ENCODE measurements around the gene CNP.
"Not testable (repeated sequence)": the region's sequence is repeated elsewhere in the genome, so short reads cannot be mapped to it uniquely, and the experiment has no call there.

CNP gene

DNA sequence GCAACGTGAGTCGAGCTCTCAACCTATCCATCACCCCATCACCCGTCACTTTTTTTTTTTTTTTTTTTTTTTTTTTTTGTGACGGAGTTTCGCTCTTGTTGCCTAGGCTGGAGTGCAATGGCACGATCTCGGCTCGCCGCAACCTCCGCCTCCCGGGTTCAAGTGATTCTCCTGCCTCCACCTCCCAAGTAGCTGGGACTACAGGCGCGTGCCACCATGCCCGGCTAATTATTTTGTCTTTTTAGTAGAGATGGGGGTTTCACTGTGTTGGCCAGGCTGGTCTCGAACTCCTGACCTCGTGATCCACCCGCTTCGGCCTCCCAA, 35.8 kb upstream of the CNP start:
- Histone ChIP-seq H3K4me3 (ENCODE audit: low read length) (peak overlapping the region; percentile 99), H3K9ac (ENCODE audit: low read length) (peak overlapping the region; percentile 88)
- H3K9me3 ChIP-seq (ENCODE audit: control insufficient read depth, low read length); H3K36me3 ChIP-seq (ENCODE audit: control insufficient read depth, insufficient read depth, low read length); H3K4me1 ChIP-seq (ENCODE audit: control insufficient read depth, insufficient read depth, low read length); H3K27me3 ChIP-seq (ENCODE audit: control insufficient read depth, insufficient read depth, low read length): not testable (repeated sequence)

DNA sequence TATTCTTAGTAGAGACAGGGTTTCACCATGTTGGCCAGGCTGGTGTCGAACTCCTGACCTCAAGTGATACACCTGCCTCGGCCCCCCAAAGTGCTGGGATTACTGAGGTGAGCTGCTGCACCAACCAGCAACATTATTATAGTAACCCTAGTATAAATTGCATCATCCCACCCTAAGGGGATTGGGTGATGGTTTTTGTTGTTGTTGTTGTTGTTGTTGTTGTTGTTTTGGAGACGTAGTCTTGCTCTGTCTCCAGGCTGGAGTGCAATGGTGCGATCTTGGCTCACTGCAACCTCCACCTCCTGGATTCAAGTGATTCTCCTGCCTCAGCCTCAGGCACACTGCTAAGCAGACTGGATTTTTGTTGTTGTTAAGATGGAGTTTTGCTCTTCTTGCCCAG, 34.9 kb upstream of the CNP start:
- H3K4me1 ChIP-seq (ENCODE audit: control insufficient read depth, insufficient read depth, low read length); H3K4me3 ChIP-seq (ENCODE audit: low read length); H3K36me3 ChIP-seq (ENCODE audit: control insufficient read depth, insufficient read depth, low read length); H3K27me3 ChIP-seq (ENCODE audit: control insufficient read depth, insufficient read depth, low read length); H3K9ac ChIP-seq (ENCODE audit: low read length); H3K9me3 ChIP-seq (ENCODE audit: control insufficient read depth, low read length): not testable (repeated sequence)

DNA sequence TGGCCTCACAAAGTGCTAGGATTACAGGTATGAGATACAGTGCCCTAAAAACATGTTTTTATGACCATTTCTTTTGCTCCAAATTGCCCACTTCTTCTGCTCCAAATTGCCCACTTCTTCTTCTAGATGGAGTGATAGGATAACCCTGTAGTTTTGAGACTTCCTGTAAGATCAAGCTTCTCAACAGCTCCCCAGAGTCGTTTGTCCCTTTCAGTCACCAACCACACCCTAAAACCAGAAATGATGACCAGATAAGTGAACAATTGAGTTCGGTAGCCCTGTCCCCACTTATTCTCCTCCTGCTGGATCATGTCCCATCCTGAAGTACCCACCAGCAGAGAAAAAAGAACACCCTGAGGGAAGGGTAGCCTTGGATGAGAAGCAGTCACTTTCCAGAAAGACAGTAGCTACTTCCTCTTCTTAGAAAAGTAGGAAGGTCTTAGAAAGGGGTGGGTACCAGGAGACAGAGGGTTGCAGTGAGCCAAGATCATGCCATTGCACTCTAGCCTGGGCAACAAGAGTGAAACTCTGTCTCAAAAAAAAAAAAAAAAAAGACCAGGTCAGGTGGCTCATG, 33.7 kb upstream of the CNP start:
- Histone ChIP-seq H3K36me3 (ENCODE audit: control insufficient read depth, insufficient read depth, low read length) (no peaks in the 10 kb centered on the region), H3K4me3 (ENCODE audit: low read length) (no peak overlapping the region), H3K9me3 (ENCODE audit: control insufficient read depth, low read length) (no peaks in the 10 kb centered on the region), H3K4me1 (ENCODE audit: control insufficient read depth, insufficient read depth, low read length) (no peaks in the 10 kb centered on the region), H3K27me3 (ENCODE audit: control insufficient read depth, insufficient read depth, low read length) (no peaks in the 10 kb centered on the region), H3K9ac (ENCODE audit: low read length) (no peak overlapping the region)

DNA sequence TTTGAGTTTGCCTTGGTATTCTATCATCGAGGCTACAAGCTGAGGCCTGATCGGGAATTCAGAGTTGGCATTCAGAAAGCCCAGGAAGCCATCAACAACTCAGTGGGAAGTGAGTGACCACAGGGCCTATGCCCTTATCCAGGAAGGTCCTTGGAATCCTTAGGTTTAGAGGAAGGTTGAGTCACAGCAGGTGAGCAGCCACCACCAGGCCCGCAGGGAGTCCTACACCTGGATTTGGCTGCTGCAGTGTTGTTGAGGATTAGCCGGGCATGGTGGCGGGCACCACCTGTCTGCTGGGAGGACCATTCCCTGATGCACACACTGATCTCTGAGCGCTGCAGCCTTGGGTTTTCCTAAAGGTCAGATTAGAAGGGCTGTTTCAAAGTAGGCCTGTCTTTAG, 31.0 kb upstream of the CNP start:
- no peaks in the 10 kb centered on the region for H3K27me3 ChIP-seq (ENCODE audit: control insufficient read depth, insufficient read depth, low read length)
- no peaks in the 10 kb centered on the region for H3K36me3 ChIP-seq (ENCODE audit: control insufficient read depth, insufficient read depth, low read length)
- no peak overlapping the region for H3K4me3 ChIP-seq (ENCODE audit: low read length)
- no peaks in the 10 kb centered on the region for H3K9me3 ChIP-seq (ENCODE audit: control insufficient read depth, low read length)
- H3K4me1 ChIP-seq (ENCODE audit: control insufficient read depth, insufficient read depth, low read length), result no peaks in the 10 kb centered on the region
- H3K9ac ChIP-seq (ENCODE audit: low read length), result no peak overlapping the region

DNA sequence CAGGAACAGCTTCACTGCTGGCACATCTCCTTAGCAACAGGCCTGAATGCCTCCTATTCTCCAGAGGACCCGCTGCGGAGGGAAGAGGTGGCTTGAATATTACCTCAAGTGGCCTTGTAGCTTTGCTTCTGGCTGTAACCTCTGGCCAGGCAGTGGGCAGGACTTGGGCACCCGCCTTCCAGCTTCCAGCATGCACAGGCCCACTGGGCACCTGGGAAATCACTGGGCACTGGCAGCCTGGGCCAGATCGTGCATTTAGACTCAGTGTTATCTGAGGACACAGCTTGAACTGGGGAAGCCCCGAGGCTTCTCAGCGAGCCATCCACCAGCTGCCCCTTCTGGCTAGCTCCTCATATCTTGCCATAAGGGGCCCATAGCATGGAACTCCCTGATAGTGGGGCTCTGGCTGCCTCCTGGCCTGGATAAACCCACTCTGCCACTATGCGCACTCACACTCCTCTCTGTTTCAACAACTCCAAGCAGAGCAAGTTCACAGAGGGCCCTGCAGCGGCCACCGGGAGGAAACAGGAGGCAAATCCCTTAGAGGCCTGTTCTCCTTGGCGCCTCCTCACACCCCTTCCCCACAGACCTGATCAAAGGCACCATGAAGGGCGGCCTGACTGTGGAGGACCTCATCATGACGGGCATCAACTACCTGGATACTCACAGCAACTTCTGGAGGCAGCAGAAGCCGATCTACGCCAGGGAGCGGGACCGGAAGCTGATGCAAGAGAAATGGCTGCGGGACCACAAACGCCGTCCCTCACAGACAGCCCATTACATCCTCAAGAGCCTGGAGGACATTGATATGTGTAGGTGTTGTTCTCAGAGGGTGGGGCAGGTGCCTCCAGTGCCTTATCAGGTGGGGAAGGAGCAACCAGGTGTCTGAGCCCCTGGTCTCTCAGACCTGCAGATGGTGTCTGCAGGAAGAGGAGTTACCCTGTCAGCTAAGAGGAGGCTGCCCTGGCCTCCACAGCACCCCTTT, 28.3 kb upstream of the CNP start:
- no peaks in the 10 kb centered on the region for H3K4me1 ChIP-seq (ENCODE audit: control insufficient read depth, insufficient read depth, low read length)
- no peak overlapping the region for H3K4me3 ChIP-seq (ENCODE audit: low read length)
- no peaks in the 10 kb centered on the region for H3K27me3 ChIP-seq (ENCODE audit: control insufficient read depth, insufficient read depth, low read length)
- H3K9me3 ChIP-seq (ENCODE audit: control insufficient read depth, low read length), result no peaks in the 10 kb centered on the region
- H3K9ac ChIP-seq (ENCODE audit: low read length), result no peak overlapping the region
- no peaks in the 10 kb centered on the region for H3K36me3 ChIP-seq (ENCODE audit: control insufficient read depth, insufficient read depth, low read length)

DNA sequence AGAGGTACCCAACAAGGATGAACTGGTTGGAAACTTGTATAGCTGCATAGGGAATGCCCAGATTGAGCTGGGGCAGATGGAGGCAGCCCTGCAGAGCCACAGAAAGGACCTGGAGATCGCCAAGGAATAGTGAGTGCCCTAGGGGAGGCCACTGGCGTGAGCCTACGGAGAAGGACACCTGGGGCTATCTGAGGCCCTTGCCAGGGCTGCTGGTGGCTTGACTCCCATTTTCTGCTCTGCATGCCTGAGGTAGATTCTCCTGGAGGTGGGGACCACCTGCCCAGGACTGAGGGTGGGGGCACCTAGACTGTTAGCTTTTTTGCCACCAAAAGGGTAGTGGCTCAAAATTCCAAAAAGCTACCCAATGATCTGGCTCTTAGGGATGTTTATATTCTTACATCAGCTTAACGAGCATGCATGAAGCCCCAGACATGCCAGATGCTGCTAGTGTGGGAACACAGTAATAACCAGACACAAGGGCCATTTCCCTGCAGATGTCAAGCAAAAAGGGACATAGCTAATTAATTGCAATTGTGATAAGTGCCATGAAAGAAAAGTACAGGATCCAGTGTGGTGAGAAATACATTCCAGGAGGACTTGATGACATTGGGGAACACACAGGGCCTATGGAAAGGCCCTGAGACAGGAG, 27.4 kb upstream of the CNP start:
- Histone ChIP-seq H3K4me3 (ENCODE audit: low read length) (no peak overlapping the region), H3K9me3 (ENCODE audit: control insufficient read depth, low read length) (no peaks in the 10 kb centered on the region), H3K4me1 (ENCODE audit: control insufficient read depth, insufficient read depth, low read length) (no peaks in the 10 kb centered on the region), H3K36me3 (ENCODE audit: control insufficient read depth, insufficient read depth, low read length) (no peaks in the 10 kb centered on the region), H3K9ac (ENCODE audit: low read length) (no peak overlapping the region), H3K27me3 (ENCODE audit: control insufficient read depth, insufficient read depth, low read length) (no peaks in the 10 kb centered on the region)

DNA sequence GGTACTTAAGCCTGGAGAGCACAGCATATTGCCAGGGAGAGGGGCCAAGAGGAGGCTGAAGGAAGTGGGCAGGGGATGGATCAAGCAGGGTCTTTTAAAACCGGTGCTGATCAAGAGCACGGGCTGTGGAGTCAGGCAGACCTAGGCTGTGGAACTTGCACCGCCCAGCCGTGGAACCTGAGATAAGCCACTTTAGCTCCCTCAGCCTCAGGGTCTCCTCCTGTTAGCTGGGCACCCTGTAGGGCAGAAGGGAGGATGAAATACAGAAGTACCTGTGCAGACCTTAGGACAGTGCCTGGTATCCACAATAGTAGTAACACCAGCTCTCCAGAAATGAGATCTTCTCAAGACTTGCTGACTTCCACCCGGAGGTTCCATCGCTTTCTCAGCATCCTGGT, 26.9 kb upstream of the CNP start:
- no peak overlapping the region for H3K9ac ChIP-seq (ENCODE audit: low read length)
- H3K27me3 ChIP-seq (ENCODE audit: control insufficient read depth, insufficient read depth, low read length), result no peaks in the 10 kb centered on the region
- H3K36me3 ChIP-seq (ENCODE audit: control insufficient read depth, insufficient read depth, low read length), result no peaks in the 10 kb centered on the region
- H3K9me3 ChIP-seq (ENCODE audit: control insufficient read depth, low read length), result no peaks in the 10 kb centered on the region
- H3K4me3 ChIP-seq (ENCODE audit: low read length), result no peak overlapping the region
- no peaks in the 10 kb centered on the region for H3K4me1 ChIP-seq (ENCODE audit: control insufficient read depth, insufficient read depth, low read length)

DNA sequence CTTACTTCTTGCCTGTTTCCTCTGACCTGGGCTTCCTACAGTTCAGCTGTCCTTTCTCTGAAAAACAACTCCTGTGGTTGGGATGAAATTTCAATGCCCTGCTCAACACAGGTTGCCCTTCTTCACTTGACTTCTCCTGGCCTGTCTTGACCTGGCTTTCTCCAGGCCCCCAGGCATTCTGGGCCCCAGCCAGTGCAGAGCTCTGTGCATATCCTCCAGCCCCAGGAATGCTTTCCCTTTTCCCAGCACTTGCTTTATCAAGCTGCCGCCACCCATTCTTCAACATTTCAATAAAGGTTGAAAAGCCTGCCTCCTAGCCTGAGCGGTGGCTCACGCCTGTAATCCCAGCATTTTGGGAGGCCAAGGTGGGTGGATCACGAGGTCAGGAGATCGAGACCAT, 25.4 kb upstream of the CNP start:
- no peaks in the 10 kb centered on the region for H3K4me1 ChIP-seq (ENCODE audit: control insufficient read depth, insufficient read depth, low read length)
- no peaks in the 10 kb centered on the region for H3K9me3 ChIP-seq (ENCODE audit: control insufficient read depth, low read length)
- no peaks in the 10 kb centered on the region for H3K36me3 ChIP-seq (ENCODE audit: control insufficient read depth, insufficient read depth, low read length)
- no peak overlapping the region for H3K4me3 ChIP-seq (ENCODE audit: low read length)
- no peaks in the 10 kb centered on the region for H3K27me3 ChIP-seq (ENCODE audit: control insufficient read depth, insufficient read depth, low read length)
- H3K9ac ChIP-seq (ENCODE audit: low read length), result no peak overlapping the region

DNA sequence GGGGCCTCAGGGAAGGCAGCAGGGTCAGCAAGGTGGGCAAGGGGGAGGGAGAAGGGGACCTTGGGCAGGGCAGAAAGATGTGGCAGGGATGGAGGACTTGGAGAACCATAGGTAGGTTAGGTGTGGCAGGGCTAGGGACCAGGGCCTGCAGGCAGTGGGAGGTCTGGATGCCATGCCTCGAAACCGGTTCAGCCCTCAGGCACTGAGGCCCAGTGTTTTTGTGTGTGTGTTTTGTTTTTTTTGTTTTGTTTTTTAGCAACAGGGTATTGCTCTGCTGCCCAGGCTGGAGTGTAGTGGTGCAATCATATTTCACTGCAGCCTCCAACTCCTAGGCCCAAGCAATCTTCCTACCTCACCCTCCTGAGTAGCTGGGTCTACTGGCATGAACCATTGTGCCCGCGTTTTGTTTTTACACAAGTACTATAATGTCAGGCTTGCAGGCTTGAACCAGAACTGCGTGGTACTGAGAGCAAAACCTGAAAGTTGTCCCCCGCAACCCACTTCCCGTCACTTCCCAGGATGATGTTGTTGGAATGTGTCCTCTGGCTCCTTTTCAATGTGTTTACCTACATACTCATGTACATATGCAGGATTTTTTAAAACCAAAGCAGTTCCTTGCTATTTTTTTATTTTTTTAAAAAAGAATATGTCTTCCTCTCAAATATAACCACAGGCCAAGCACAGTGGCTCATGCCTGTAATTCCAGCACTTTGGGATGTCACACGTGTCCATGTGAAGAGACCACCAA, 23.8 kb upstream of the CNP start:
- Histone ChIP-seq H3K4me1 (ENCODE audit: control insufficient read depth, insufficient read depth, low read length) (no peaks in the 10 kb centered on the region), H3K27me3 (ENCODE audit: control insufficient read depth, insufficient read depth, low read length) (no peaks in the 10 kb centered on the region), H3K4me3 (ENCODE audit: low read length) (no peak overlapping the region), H3K9ac (ENCODE audit: low read length) (no peak overlapping the region), H3K36me3 (ENCODE audit: control insufficient read depth, insufficient read depth, low read length) (no peaks in the 10 kb centered on the region), H3K9me3 (ENCODE audit: control insufficient read depth, low read length) (no peaks in the 10 kb centered on the region)

DNA sequence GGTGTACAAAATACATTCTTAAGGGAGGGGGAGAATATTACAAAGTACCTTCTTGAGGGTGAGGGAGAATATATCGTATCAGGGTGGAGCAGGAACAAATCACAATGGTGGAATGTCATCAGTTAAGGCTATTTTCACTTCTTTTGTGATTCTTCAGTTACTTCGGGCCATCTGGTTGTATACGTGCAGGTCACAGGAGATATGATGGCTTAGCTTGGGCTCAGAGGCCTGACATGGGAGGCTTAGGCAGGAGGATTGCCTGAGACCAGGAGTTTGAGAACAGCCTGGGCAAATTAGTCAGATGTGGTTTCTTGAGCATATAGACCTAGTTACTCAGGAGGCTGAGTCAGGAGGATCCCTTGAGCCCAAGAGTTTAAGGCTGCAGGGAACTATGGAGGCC, 23.1 kb upstream of the CNP start:
- Histone ChIP-seq H3K4me3 (ENCODE audit: low read length) (no peak overlapping the region), H3K9ac (ENCODE audit: low read length) (no peak overlapping the region), H3K36me3 (ENCODE audit: control insufficient read depth, insufficient read depth, low read length) (no peaks in the 10 kb centered on the region), H3K27me3 (ENCODE audit: control insufficient read depth, insufficient read depth, low read length) (no peaks in the 10 kb centered on the region), H3K4me1 (ENCODE audit: control insufficient read depth, insufficient read depth, low read length) (no peaks in the 10 kb centered on the region), H3K9me3 (ENCODE audit: control insufficient read depth, low read length) (no peaks in the 10 kb centered on the region)

DNA sequence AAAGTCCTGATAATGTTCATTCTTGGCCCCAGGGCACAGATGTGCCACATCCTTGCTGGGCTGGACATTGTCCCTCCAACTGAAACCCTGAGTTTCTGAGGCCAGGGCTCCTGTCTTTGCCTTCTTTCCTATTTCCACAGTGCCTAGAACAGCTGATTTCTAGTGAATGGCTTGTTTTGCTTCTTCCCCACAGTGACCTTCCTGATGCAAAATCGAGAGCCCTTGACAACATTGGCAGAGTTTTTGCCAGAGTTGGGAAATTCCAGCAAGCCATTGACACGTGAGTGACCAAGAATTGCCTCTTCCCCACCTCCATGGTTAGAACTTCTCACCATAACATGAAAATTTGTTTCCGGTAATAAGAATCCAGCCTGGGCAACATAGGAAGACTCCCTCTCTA, 21.7 kb upstream of the CNP start:
- H3K4me1 ChIP-seq (ENCODE audit: control insufficient read depth, insufficient read depth, low read length), result no peaks in the 10 kb centered on the region
- H3K27me3 ChIP-seq (ENCODE audit: control insufficient read depth, insufficient read depth, low read length), result no peaks in the 10 kb centered on the region
- H3K4me3 ChIP-seq (ENCODE audit: low read length), result no peak overlapping the region

More for the DNA sequence above, 21.7 kb upstream of the CNP start:
- H3K9me3 ChIP-seq (ENCODE audit: control insufficient read depth, low read length), result no peaks in the 10 kb centered on the region
- H3K36me3 ChIP-seq (ENCODE audit: control insufficient read depth, insufficient read depth, low read length), result no peaks in the 10 kb centered on the region
- H3K9ac ChIP-seq (ENCODE audit: low read length), result no peak overlapping the region

Measured in mucosa of stomach (tissue), 1 donor.